Urothelium cell line (cell line): ENCODE measurements around the gene RBM12.

Experiments
- DNase-seq: peaks from one replicate; pipeline ENCODE4 v3.0.0; 2011; ENCODE audit warnings: low spot score, mixed read lengths
- FAIRE-seq: peaks from 2 replicates; lab custom pipeline; 2011; peaks lifted over from hg19 to GRCh38; lab: Jason Lieb, UNC

Gene RBM12

GRCh38 chr20:35602851-35603495 lies 61.7 kb downstream of the RBM12 start:
- DNase-seq (peak; percentile 2), FAIRE-seq (no peak)

- DNase-seq (no peak), FAIRE-seq (no peak)
These were observed 62.7 kb downstream of the RBM12 start for GRCh38 chr20:35601990-35602389.

GRCh38 chr20:35600993-35601973 lies 63.4 kb downstream of the RBM12 start:
- peak; percentile 35 for DNase-seq
- FAIRE-seq: no peak

- DNase-seq: no peak
- FAIRE-seq: no peak
These were observed 64.3 kb downstream of the RBM12 start for GRCh38 chr20:35600176-35600992.

- FAIRE-seq: no peak
- no peak for DNase-seq
These were observed 65.0 kb downstream of the RBM12 start for GRCh38 chr20:35599776-35600120.
